ENCODE measurements around the gene MRPL23.

MRPL23 gene

GRCh38 chr11:1932105-1932480 is 15.0 kb upstream of the MRPL23 start:
- no peak for ATAC-seq (replicated peaks; ENCODE audit: extremely low read depth, poor library complexity, severe bottlenecking)
- DNase-seq (ENCODE audit: low spot score in 2 of 2): no peak
- no peaks in the 10 kb centered on the region for H3K4me1 Mint-ChIP-seq
- no peaks in the 10 kb centered on the region for H3K27me3 Mint-ChIP-seq
- H3K27ac Mint-ChIP-seq (ENCODE audit: low read depth): no peak overlapping the region
- no peak overlapping the region for H3K4me3 Mint-ChIP-seq
- H3K9me3 Mint-ChIP-seq: no peaks in the 10 kb centered on the region
- H3K36me3 Mint-ChIP-seq (ENCODE audit: insufficient read depth): peaks cover 6% of the 10 kb centered on the region

- H3K36me3 Mint-ChIP-seq (ENCODE audit: insufficient read depth): peaks cover 6% of the 10 kb centered on the region
- H3K4me3 Mint-ChIP-seq: no peak overlapping the region
- DNase-seq (ENCODE audit: low spot score in 2 of 2) (no peak), ATAC-seq (replicated peaks; ENCODE audit: extremely low read depth, poor library complexity, severe bottlenecking) (no peak)
- H3K9me3 Mint-ChIP-seq: no peaks in the 10 kb centered on the region
- H3K27ac Mint-ChIP-seq (ENCODE audit: low read depth): no peak overlapping the region
- H3K27me3 Mint-ChIP-seq: no peaks in the 10 kb centered on the region
- no peaks in the 10 kb centered on the region for H3K4me1 Mint-ChIP-seq
Observed at GRCh38 chr11:1932681-1933080, 14.5 kb upstream of the MRPL23 start.

DNA sequence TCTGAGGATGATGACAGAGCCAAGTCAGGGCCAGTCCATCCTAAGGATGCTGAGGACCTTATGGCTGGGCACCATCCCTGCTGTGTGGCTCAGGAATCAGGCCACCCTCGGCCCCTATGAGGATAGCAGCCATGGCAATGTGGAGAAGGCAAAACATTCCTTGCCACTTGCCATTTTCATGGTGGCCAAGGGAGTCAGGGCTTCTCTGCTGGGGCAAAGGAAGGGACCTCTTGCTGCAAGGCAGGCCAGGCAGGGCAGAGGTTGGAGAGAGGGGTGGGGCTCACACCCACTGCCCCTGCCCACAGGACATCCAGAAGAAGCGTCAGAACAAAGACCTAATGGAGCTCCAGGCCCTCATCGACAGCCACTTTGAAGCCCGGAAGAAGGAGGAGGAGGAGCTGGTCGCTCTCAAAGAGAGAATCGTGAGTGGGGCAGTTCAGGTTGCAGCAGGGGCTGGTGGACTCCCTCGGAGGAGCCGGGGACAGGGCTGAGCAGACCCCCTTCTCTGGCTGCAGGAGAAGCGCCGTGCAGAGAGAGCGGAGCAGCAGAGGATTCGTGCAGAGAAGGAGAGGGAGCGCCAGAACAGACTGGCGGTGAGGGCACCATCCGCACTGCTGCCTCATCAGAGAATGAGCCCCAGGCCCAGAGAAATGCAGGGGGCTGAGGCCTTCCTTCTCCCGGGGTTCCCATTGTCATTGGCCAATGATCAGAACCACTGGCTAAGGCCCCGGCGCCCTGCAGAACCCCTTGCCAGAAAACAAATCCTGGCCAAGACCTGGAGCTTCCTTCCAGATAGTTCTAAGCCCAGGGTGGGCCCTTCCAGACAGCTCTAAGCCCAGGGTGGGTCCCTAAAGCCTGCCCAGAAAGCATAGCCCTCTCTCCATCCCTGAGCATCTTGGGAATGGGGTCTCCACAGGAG is 13.5 kb upstream of the MRPL23 start:
- DNase-seq (ENCODE audit: low spot score in 2 of 2) (no peak), ATAC-seq (replicated peaks; ENCODE audit: extremely low read depth, poor library complexity, severe bottlenecking) (no peak)
- H3K9me3 Mint-ChIP-seq: no peaks in the 10 kb centered on the region
- no peaks in the 10 kb centered on the region for H3K27me3 Mint-ChIP-seq
- H3K4me3 Mint-ChIP-seq: no peak overlapping the region
- no peaks in the 10 kb centered on the region for H3K4me1 Mint-ChIP-seq
- H3K36me3 Mint-ChIP-seq (ENCODE audit: insufficient read depth): peaks cover 7% of the 10 kb centered on the region
- no peak overlapping the region for H3K27ac Mint-ChIP-seq (ENCODE audit: low read depth)

DNA sequence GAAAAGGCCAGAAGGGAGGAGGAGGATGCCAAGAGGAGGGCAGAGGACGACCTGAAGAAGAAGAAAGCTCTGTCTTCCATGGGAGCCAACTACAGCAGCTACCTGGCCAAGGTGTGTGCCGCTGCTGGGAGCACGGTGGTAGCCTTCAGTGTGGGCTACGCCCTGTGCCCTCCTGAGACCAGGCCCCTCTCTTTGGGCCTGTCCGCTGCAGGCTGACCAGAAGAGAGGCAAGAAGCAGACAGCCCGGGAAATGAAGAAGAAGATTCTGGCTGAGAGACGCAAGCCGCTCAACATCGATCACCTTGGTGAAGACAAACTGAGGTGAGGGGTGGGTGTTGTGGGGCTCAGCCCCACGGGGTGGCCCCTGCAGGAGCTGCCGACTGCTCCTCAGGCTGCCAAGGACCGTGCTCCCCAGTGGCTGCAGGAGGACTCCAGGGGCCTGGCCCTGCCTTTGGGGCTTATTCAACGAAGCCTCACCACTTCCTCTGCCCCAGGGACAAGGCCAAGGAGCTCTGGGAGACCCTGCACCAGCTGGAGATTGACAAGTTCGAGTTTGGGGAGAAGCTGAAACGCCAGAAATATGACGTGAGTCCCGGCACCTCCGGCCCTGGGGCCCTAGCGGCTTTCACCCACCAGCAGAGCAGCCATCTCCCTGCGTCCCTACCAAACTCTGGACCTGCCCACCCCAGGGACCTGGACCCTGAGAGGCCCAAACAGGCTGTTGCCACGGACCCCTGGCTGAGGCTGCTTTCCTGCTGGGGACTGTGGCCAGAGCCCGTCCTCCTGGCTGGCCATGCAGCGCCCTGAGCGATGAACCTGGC is 12.6 kb upstream of the MRPL23 start:
- no peak overlapping the region for H3K4me3 Mint-ChIP-seq
- H3K9me3 Mint-ChIP-seq: no peaks in the 10 kb centered on the region
- H3K36me3 Mint-ChIP-seq (ENCODE audit: insufficient read depth): peaks cover 9% of the 10 kb centered on the region
- no peak overlapping the region for H3K27ac Mint-ChIP-seq (ENCODE audit: low read depth)
- no peak for DNase-seq (ENCODE audit: low spot score in 2 of 2)
- H3K4me1 Mint-ChIP-seq: peaks cover 6% of the 10 kb centered on the region
- H3K27me3 Mint-ChIP-seq: no peaks in the 10 kb centered on the region
- ATAC-seq (replicated peaks; ENCODE audit: extremely low read depth, poor library complexity, severe bottlenecking): no peak

DNA sequence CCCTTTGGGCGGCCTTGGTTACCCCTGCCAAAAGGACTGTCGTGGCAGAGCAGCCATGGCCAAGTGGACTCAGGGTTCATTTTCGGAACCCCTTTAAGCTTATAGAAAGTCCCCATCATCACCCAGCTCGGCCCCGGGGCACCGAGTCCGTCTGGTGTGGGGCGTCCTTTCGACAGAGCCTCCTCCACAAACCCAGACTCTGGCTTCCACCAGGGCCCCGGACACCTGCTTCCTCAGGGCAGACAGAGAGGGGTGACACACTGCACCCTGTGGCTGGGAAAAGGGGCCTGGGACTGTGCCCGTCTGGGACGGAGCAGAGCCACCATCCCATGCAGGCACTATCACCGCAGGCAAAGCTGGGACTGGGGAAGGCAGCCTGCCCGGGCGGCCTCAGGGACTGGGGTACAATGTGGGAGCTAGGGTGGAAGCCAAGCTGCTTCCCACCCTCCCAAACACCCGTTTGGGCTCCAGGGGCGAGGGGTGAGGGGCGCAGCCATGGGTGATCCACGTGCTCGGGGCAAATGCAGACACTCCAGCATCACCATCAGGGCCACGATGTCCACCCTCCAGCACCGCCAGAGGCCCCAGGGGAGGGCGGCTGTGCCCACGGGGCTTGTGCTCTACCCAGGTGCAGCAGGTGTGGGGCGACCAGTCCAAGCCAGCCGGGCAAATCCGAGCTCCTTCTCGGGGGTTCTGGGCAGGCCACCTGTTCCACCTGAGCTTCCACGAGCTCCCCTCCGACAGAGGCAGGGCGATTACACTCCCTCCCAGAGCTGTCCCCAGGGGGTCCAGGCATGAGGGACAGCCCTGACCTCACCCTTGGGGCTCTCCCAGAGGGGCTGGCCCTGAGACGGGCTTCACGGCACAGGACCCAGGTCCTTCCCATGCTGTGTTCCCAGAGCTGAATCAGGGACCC is 11.7 kb upstream of the MRPL23 start:
- Mint-ChIP-seq H3K9me3 (no peaks in the 10 kb centered on the region), H3K27me3 (no peaks in the 10 kb centered on the region), H3K27ac (ENCODE audit: low read depth) (no peak overlapping the region), H3K36me3 (ENCODE audit: insufficient read depth) (peaks cover 9% of the 10 kb centered on the region), H3K4me1 (peaks cover 6% of the 10 kb centered on the region), H3K4me3 (no peak overlapping the region)
- ATAC-seq (replicated peaks; ENCODE audit: extremely low read depth, poor library complexity, severe bottlenecking) (no peak), DNase-seq (ENCODE audit: low spot score in 2 of 2) (no peak)

DNA sequence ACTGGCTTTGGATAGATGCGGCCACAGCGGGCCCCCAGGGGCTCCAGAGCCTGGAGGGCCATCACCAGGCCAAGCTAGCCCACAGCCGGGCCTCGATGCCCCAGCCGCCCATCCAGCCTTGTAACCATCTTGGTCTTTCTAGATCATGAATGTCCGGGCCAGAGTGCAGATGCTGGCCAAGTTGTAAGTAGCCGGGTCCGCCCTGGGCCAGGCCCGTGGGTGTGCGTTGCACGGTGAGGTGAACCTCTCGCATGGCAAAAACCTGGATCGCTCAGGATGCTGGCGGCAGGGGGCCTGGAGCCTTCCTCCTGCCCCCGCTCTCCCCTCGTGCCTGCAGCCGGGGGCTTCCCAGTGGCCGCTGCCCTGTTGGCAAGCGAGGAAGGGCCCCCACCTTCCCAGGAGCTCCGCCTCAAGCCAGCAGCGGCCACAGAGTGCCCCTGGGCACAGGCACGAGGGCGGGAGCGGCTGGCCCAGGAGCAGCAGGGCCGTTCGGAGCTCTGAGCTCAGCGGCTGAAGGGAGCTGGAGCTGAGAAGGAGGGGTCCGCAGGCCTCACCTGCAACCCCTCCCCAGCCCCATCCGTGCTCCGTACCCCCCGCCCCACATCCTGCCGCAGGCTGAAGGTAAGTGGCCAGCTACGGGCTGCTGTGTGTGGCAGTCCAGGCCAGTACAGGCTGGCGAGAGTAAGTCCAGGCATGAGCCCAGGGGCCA is 10.9 kb upstream of the MRPL23 start:
- no peak overlapping the region for H3K4me3 Mint-ChIP-seq
- H3K27ac Mint-ChIP-seq (ENCODE audit: low read depth): no peak overlapping the region
- DNase-seq (ENCODE audit: low spot score in 2 of 2) (no peak), ATAC-seq (replicated peaks; ENCODE audit: extremely low read depth, poor library complexity, severe bottlenecking) (no peak)
- H3K4me1 Mint-ChIP-seq: peaks cover 6% of the 10 kb centered on the region
- peaks cover 9% of the 10 kb centered on the region for H3K36me3 Mint-ChIP-seq (ENCODE audit: insufficient read depth)
- H3K9me3 Mint-ChIP-seq: no peaks in the 10 kb centered on the region
- H3K27me3 Mint-ChIP-seq: no peaks in the 10 kb centered on the region

GRCh38 chr11:1936781-1937615 is 10.1 kb upstream of the MRPL23 start:
- H3K9me3 Mint-ChIP-seq: no peaks in the 10 kb centered on the region
- no peak overlapping the region for H3K27ac Mint-ChIP-seq (ENCODE audit: low read depth)
- ATAC-seq (replicated peaks; ENCODE audit: extremely low read depth, poor library complexity, severe bottlenecking) (no peak), DNase-seq (ENCODE audit: low spot score in 2 of 2) (no peak)
- peaks cover 6% of the 10 kb centered on the region for H3K4me1 Mint-ChIP-seq
- peaks cover 9% of the 10 kb centered on the region for H3K36me3 Mint-ChIP-seq (ENCODE audit: insufficient read depth)
- no peak overlapping the region for H3K4me3 Mint-ChIP-seq
- H3K27me3 Mint-ChIP-seq: no peaks in the 10 kb centered on the region

DNA sequence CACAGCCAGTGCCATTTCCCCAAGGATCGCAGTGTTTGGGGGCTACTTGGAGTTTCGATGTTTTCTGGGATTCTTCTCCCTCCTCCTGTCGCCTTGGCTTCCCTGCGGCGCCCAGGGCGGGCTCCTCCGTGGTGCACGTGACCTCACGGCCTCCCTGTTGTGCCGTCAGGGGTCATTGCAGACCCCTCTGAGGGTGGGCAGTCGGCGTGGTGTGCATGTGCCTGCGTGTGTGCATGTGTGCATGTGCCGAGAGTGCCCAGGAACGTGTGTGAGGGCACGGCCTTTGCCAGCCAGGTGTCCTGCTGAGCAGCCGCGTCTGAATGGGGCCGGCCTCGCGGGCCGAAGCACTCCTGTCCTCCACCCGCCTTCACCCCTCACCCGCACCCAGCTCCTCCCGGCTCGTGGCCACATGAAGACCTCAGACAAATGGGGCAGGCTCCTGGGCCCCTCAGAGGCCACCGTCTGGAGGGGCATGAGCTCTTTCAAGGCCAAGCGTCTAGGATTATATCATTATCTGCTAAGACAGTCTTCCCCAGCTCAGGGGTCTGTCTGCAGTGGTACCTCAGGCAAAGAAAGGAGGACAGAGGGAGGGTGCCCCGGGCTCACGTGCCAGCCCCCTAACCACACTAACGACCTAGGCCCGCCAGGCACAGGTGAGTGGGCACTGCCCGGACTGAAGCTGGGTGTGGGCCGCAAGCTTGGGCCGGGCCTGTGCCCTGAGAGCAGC is 9.4 kb upstream of the MRPL23 start:
- DNase-seq (ENCODE audit: low spot score in 2 of 2): no peak
- Mint-ChIP-seq H3K4me3 (no peak overlapping the region), H3K27me3 (no peaks in the 10 kb centered on the region), H3K27ac (ENCODE audit: low read depth) (no peak overlapping the region), H3K4me1 (peaks cover 6% of the 10 kb centered on the region), H3K9me3 (no peaks in the 10 kb centered on the region), H3K36me3 (ENCODE audit: insufficient read depth) (peaks cover 9% of the 10 kb centered on the region)
- no peak for ATAC-seq (replicated peaks; ENCODE audit: extremely low read depth, poor library complexity, severe bottlenecking)

DNA sequence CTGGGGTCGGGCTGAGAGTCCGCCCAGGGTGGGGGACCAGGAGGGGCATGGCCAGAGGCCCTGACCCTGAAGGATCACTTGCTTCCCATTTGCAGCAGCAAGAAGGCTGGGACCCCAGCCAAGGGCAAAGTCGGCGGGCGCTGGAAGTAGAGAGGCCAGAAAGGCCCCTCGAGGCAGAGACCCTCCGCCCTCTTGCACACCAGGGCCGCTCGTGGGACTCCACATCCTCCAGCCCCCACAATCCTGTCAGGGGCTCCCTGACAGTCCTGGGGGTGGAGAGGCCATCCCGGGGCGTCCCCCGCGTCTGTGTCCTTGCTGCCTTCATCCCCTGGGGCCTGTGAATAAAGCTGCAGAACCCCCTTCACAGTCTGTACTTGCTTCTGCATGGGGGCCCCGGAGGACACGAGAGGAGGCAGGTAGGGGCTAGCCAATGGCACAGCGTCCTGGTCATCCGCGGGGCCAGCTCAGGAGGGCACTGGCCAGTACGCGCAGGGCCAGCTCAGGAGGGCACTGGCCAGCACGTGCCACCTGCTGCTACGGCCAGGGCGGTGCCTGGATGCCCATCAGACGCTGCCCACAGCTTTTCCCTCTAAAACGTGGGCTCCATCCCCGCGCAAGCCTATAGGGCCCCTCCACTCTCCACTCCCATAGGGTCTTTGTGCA is 8.7 kb upstream of the MRPL23 start:
- Mint-ChIP-seq H3K9me3 (no peaks in the 10 kb centered on the region), H3K4me3 (no peak overlapping the region), H3K27me3 (no peaks in the 10 kb centered on the region), H3K27ac (ENCODE audit: low read depth) (no peak overlapping the region), H3K4me1 (peaks cover 6% of the 10 kb centered on the region), H3K36me3 (ENCODE audit: insufficient read depth) (peaks cover 9% of the 10 kb centered on the region)
- DNase-seq (ENCODE audit: low spot score in 2 of 2) (no peak), ATAC-seq (replicated peaks; ENCODE audit: extremely low read depth, poor library complexity, severe bottlenecking) (no peak)

DNA sequence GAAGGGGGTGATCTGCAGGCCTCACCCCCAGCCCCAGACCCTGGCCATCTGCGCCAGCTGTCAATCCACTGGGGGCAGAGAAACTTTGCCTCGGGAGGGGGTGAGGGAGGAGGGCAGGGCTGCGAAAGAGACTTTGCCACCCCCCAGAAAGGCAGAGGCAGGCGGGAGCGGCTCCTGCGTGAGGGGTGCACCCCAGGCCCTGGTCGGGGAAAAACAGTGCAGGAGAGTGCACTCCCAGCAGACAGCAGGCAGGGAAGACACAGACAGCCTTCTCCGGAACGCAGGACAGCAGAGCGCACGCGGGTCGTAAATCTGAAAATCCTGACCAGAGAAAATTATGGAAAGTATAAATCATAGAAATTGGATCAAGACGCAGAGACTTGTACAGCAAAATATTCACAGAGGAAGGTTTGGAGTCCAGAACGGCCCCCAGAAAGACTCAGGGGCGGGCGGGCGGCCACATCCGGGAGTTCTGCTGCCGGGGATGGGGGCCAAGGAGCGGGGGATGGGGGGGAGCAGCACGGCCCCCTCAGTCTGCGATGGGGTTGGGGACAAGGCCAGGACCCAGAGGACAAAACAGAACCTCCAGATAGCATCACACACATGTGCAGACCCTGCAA is 8.0 kb upstream of the MRPL23 start:
- no peak for ATAC-seq (replicated peaks; ENCODE audit: extremely low read depth, poor library complexity, severe bottlenecking)
- peaks cover 7% of the 10 kb centered on the region for H3K36me3 Mint-ChIP-seq (ENCODE audit: insufficient read depth)
- no peak for DNase-seq (ENCODE audit: low spot score in 2 of 2)
- H3K27ac Mint-ChIP-seq (ENCODE audit: low read depth): no peak overlapping the region
- H3K4me3 Mint-ChIP-seq: no peak overlapping the region
- H3K27me3 Mint-ChIP-seq: no peaks in the 10 kb centered on the region
- H3K9me3 Mint-ChIP-seq: no peaks in the 10 kb centered on the region
- H3K4me1 Mint-ChIP-seq: peaks cover 6% of the 10 kb centered on the region

Measured in central memory CD8-positive, alpha-beta T cell (primary cell).